ENCODE measurements around the gene ERCC1. TPM values are rescaled to one million over a fixed set of nuclear protein-coding genes. Genes with fewer than 3 reads are reported as not detected.
A peak's percentile ranks its signal among the peaks of the same experiment; 100 is the strongest.

Gene ERCC1
- total RNA-seq, 1 experiment from 2014 or later: 62.4 TPM

GRCh38 chr19:45385392-45386221, 38.1 kb downstream of the ERCC1 start:
- H2AFZ ChIP-seq (ENCODE audit: low read length): no peak overlapping the region
- Mint-ChIP-seq H3K27me3 (ENCODE audit: low read depth) (peaks cover 7% of the 10 kb centered on the region), H3K4me3 (peak overlapping the region in 1 of 2 experiments; percentile 29; a peak in 1 of 5 replicates), H3K36me3 (ENCODE audit: insufficient read depth in 1 of 3, low read depth in 3 of 3) (peaks cover 0 to 2% (median 0%) of the 10 kb centered on the region in 3 experiments; a peak in 2 of 7 replicates), H3K9me3 (no peaks in the 10 kb centered on the region), H3K4me1 (no peaks in the 10 kb centered on the region), H3K27ac (peak overlapping the region in 1 of 3 experiments; percentile 31; a peak in 1 of 7 replicates)
- no peak overlapping the region for H4K8ac ChIP-seq (replicated peaks; ENCODE audit: insufficient read length, low read depth, low read length)
- no peak overlapping the region for H4K91ac ChIP-seq (ENCODE audit: insufficient read length, low read depth, low read length)
- no peak overlapping the region for H3K56ac ChIP-seq (ENCODE audit: insufficient read length, low read depth, low read length)
- H3K9ac ChIP-seq (ENCODE audit: extremely low read depth, insufficient read length, low read length): no peak overlapping the region
- no CpG with 5 or more reads among the region's 75 CpGs for WGBS (ENCODE audit: extremely low coverage, insufficient read length, low lambda C conversion rate)
- H3K9me3 ChIP-seq (ENCODE audit: control insufficient read depth, low read depth, low read length): no peaks in the 10 kb centered on the region
- peaks cover 12% of the 10 kb centered on the region for H3K23me2 ChIP-seq (ENCODE audit: insufficient read length, low read depth, low read length, poor library complexity, severe bottlenecking)
- TF ChIP-seq CTCF (conservative IDR thresholded peaks at IDR 0.05): no peak; the same call in 2 of the 3 replicates
- H2BK5ac ChIP-seq (ENCODE audit: insufficient read length, low read length): no peak overlapping the region
- H3K27ac ChIP-seq (ENCODE audit: insufficient read length, low read depth, low read length): no peak overlapping the region
- no peak overlapping the region; the same call in 1 of the 2 replicates for H3K14ac ChIP-seq (ENCODE audit: insufficient read depth, low read length)
- H2BK120ac ChIP-seq (ENCODE audit: low read depth, low read length, poor library complexity, severe bottlenecking): no peak overlapping the region
- H2BK15ac ChIP-seq (ENCODE audit: low read depth, low read length): no peak overlapping the region
- peak; percentile 67 for DNase-seq
- H3K23ac ChIP-seq (ENCODE audit: insufficient read length, low read depth, low read length): no peak overlapping the region
- H3K79me1 ChIP-seq (ENCODE audit: insufficient read depth, low read depth, low read length, poor library complexity, severe bottlenecking): no peaks in the 10 kb centered on the region
- no peak overlapping the region for H3T11ph ChIP-seq (ENCODE audit: low read length)
- H3K18ac ChIP-seq (ENCODE audit: insufficient read length, low read depth, low read length): no peak overlapping the region
- no peaks in the 10 kb centered on the region for H3K4me1 ChIP-seq (ENCODE audit: insufficient read depth, low read length)
- no peaks in the 10 kb centered on the region for H3K79me2 ChIP-seq (ENCODE audit: insufficient read depth, low read length)
- peaks cover 15% of the 10 kb centered on the region; the same call in 1 of the 2 replicates for H3K27me3 ChIP-seq (ENCODE audit: insufficient read depth, low read length)
- H3K4me2 ChIP-seq (ENCODE audit: insufficient read depth, insufficient read length, low read length): peak overlapping the region; percentile 63
- no peak overlapping the region for H2BK12ac ChIP-seq (ENCODE audit: insufficient read length, low read depth, low read length)
- no peaks in the 10 kb centered on the region for H4K20me1 ChIP-seq (ENCODE audit: control insufficient read depth, insufficient read depth, insufficient read length)
- H2AK5ac ChIP-seq (ENCODE audit: insufficient read length, low read length): no peak overlapping the region
- no peak overlapping the region for H2BK20ac ChIP-seq (ENCODE audit: low read depth, low read length, poor library complexity, severe bottlenecking)
- no peak overlapping the region for H3K4ac ChIP-seq (ENCODE audit: low read depth, low read length)
- H4K5ac ChIP-seq (ENCODE audit: insufficient read length, low read depth, low read length): no peak overlapping the region

Data from H9 (cell line).